Activated naive CD4-positive, alpha-beta T cell treated with anti-CD3 and anti-CD28 coated beads, Interleukin-2, amount 50 U/mL, for 24 hours (primary cell): ENCODE measurements around the gene SREBF2.

Source experiments
- H3K27ac Mint-ChIP-seq: one replicate; pipeline ENCODE4 v1.8.0; 2021; ENCODE audit warnings: mild to moderate bottlenecking, mixed read lengths
- H3K27me3 Mint-ChIP-seq: one replicate; pipeline ENCODE4 v1.8.0; 2021; ENCODE audit warnings: mixed read lengths
- H3K36me3 Mint-ChIP-seq: one replicate; pipeline ENCODE4 v1.8.0; 2021; ENCODE audit warnings: mixed read lengths
- H3K4me1 Mint-ChIP-seq: one replicate; pipeline ENCODE4 v1.8.0; 2021; ENCODE audit warnings: mixed read lengths
- H3K4me3 Mint-ChIP-seq: one replicate; pipeline ENCODE4 v1.8.0; 2021; ENCODE audit warnings: mild to moderate bottlenecking, mixed read lengths
- H3K9me3 Mint-ChIP-seq: one replicate; pipeline ENCODE4 v1.8.0; 2021; ENCODE audit warnings: mixed read lengths

The SREBF2 gene

DNA sequence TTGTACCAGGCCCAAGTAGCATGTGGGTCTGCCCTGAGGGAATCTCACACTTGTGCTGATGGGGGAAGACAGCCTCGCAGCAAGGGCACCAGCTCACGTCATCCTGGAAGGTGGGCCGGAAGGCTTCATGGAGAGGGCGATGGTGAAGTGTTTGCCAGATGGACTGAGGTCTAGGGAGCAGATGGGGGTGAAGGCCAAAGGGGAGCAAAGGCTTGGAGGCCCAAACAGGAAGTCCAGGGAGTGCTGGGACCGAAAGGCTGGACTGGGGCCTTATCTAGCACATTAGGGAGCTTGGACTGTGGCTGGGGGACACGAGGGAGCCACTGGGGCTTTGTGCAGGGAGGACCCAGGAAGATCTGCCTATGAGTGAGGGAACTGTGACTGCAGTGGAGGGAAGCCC is 94.9 kb downstream of the SREBF2 start:
- Mint-ChIP-seq H3K27ac (no peak overlapping the region), H3K4me1 (peaks cover 25% of the 10 kb centered on the region), H3K36me3 (no peaks in the 10 kb centered on the region), H3K27me3 (no peaks in the 10 kb centered on the region), H3K9me3 (no peaks in the 10 kb centered on the region), H3K4me3 (peak overlapping the region; percentile 68)

DNA sequence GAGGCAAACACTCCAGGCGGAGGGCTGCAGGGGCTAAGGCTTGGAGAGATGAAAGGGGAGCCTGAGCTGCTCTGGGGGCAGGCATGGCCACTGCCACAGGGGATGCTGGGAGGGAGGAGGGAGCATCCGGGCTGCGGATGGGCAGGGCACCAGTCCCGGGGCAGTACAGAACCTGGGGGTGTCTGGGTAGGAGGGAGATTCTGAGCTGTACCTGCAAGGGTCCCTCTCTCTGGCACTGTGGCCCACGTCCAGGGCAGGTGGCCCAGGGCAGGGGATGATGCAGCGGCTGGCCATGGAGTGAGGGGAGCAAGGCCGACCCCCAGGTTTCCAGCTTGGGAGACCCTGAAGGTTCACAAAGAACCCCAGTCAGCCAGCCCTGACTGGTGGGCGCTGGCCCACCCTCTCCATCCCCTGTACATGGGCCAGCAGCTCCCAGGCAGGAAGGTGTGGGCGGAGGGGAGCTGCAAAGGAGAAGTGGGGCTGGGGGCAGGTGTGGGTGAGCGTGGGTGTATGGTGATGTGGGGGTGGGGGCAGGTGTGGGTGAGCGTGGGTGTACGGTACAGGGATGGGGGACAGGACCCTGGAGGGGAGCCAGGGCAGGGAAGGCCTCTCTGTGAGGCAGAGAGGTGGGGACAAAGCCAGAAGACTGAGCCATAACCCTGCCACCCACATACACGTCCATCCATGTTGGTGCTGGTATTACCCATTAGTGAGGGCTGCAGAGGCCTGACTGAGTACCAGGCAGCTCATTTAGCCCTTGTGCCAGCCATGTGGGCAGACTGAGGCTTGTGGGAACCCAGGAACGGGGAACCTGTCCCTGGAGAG is 95.9 kb downstream of the SREBF2 start:
- no peaks in the 10 kb centered on the region for H3K36me3 Mint-ChIP-seq
- no peaks in the 10 kb centered on the region for H3K27me3 Mint-ChIP-seq
- H3K9me3 Mint-ChIP-seq: no peaks in the 10 kb centered on the region
- H3K4me1 Mint-ChIP-seq: peaks cover 25% of the 10 kb centered on the region
- no peak overlapping the region for H3K4me3 Mint-ChIP-seq
- no peak overlapping the region for H3K27ac Mint-ChIP-seq

DNA sequence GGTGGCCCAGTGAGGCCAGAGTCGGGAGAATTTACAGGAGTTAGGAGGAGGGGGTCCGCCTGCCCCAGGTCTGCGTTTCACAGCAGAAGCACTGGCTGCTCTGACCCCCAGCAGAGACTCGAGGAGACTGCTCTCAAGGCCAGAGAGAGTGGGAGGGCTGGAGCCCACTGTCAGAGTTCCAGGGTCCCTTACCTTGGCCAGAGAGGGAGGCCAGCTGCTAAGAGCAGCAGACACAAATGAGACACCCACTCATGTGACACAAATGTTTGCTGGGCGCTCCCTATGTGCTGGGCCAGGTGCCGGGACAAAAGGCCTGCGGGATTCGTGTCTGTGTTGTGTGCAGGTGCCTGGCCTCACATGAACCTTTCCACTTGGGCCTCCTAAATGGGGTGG is 96.5 kb downstream of the SREBF2 start:
- H3K9me3 Mint-ChIP-seq: no peaks in the 10 kb centered on the region
- H3K4me1 Mint-ChIP-seq: peaks cover 25% of the 10 kb centered on the region
- no peak overlapping the region for H3K27ac Mint-ChIP-seq
- H3K36me3 Mint-ChIP-seq: no peaks in the 10 kb centered on the region
- H3K27me3 Mint-ChIP-seq: no peaks in the 10 kb centered on the region
- no peak overlapping the region for H3K4me3 Mint-ChIP-seq

DNA sequence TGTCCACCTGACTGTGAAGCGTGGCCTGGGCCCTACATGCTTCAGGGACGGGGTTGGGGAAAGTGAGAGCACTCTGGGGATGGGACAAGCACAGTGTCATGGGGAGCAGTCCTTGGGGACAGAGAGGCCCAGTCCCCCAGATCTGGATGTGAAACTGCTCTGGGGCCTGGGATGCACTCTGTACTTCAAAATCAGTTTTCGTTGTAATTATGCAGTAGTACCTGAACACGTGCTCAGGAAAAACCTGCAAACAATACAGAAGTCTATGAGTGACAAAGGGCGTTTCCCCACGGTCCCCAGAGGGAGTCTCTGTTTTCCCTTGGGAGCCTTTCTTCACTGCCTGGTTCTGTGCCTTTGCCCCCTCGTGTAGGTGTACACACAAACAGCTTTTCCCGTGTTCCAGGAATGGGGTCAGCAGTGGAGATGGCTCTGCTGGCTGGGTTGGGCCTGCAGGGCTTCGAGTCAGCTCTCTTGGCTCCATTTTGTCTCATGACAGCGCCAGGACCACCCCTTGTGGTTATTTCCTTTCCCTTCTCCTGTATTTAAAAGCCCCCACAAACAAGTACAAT is 98.9 kb downstream of the SREBF2 start:
- Mint-ChIP-seq H3K4me1 (peaks cover 16% of the 10 kb centered on the region), H3K27ac (no peak overlapping the region), H3K9me3 (no peaks in the 10 kb centered on the region), H3K36me3 (no peaks in the 10 kb centered on the region), H3K4me3 (no peak overlapping the region), H3K27me3 (no peaks in the 10 kb centered on the region)

DNA sequence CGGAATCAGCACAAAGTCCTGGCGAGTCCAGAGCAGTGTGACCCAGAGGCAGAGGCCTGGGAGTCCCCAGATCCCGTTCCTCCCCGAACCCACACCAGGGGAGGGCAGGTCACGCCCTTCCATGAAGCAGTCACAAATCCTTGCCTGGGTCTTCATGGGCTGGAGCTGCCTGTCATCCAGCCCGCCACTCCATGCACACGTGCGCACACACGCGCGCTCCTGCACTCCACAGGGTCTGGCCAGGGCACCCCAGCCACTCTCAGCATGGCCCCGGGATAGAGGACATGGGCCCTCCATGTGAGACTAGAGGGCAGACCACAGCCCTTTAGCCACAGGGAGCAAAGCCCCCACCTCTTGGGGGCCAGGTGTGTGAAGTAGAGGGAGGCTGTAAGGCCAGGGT is 99.4 kb downstream of the SREBF2 start:
- Mint-ChIP-seq H3K36me3 (no peaks in the 10 kb centered on the region), H3K4me3 (no peak overlapping the region), H3K9me3 (no peaks in the 10 kb centered on the region), H3K27ac (no peak overlapping the region), H3K27me3 (no peaks in the 10 kb centered on the region), H3K4me1 (peaks cover 16% of the 10 kb centered on the region)

DNA sequence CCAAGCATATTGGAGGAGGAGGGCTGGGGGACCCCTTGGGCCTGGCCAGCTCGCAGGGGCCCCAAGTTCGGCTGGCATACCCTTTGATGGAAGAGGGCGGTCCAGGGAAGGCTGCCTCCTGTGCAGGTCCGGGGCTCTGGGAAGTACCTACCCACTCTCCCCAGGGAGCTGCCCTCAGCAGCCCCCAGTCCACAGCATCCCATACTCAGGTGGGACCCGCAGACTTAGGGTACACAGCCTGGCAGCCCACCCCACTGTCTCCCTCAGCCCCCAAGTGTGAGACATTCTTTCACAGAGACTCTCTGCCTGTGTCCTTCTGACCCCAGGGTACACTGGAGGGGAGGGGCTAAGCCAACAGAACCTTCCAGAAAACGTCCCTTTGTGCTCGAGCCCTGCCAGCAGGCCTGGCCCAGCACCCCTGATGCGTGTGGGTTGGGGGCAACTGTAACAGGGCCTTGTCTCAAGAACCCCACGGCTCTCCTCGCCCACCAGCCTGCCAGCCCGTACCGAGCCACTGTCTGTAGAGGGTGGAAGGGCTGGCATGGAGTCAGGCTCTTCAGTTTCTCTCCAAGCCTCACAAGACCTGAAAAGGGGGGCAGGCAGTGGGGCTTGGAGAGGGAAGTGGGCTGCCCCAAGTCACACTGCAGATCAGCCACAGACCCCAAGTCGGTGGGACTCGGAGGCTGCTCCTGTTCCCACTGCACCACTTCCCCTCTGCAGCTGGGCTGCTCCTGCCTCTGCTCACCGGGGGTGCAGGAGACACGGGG is 100.7 kb downstream of the SREBF2 start:
- Mint-ChIP-seq H3K9me3 (no peaks in the 10 kb centered on the region), H3K36me3 (no peaks in the 10 kb centered on the region), H3K4me3 (no peak overlapping the region), H3K27ac (no peak overlapping the region), H3K27me3 (no peaks in the 10 kb centered on the region), H3K4me1 (peaks cover 8% of the 10 kb centered on the region)

DNA sequence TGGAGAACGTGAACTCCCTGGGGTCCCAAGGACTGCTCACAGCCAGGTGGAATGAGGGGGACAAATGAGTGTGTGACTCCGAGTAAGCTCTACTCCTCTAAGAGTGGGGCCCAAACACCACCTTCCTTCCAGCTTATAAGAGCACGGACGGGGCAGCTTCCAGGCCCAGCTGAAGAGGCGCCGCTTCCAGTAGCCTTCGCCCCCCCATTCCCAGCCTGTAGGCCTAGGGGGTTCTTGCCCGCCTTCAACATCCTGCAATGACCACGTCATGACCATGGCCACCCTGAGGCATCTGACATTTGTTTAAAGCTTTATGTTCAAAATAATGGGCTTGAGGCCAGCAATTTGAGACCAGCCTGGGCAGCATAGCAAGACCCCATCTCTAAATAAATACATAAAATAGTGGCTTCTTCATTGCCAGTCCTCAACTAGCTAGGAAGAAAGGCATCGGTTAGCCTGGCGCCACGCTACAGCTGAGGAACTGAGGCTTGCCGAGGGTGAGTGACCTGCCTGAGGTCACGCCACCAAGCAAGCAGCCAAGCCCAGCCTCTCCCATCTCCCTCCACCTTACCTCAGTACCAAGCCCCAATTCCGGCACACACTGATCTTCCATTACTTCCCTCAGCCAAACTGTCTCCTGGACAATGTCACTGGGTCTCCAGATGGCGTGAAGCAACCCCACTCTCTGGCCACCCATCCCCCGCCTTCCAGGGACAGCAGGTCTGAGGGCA is 101.5 kb downstream of the SREBF2 start:
- H3K4me3 Mint-ChIP-seq: no peak overlapping the region
- H3K27ac Mint-ChIP-seq: peak overlapping the region; percentile 41
- H3K4me1 Mint-ChIP-seq: peaks cover 8% of the 10 kb centered on the region
- no peaks in the 10 kb centered on the region for H3K36me3 Mint-ChIP-seq
- H3K9me3 Mint-ChIP-seq: no peaks in the 10 kb centered on the region
- H3K27me3 Mint-ChIP-seq: no peaks in the 10 kb centered on the region

DNA sequence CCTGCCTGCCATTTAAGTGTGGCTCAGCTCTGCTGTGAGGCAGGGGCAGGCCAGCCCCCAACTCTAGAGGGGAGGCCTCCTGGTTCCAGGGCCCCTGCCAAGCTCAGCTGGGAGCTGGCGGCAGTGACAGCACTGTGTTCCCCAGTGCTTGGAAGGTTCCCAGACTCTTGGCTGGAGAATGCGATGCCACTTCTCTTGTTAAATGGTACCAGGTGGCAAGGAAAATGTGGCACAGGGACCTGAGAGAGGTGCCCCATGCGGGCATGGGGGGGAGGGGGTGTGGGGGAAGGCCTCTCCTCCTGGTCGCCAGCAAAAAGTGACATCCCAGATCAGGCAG is 102.1 kb downstream of the SREBF2 start:
- H3K9me3 Mint-ChIP-seq: no peaks in the 10 kb centered on the region
- no peaks in the 10 kb centered on the region for H3K36me3 Mint-ChIP-seq
- H3K27ac Mint-ChIP-seq: no peak overlapping the region
- no peaks in the 10 kb centered on the region for H3K27me3 Mint-ChIP-seq
- peaks cover 13% of the 10 kb centered on the region for H3K4me1 Mint-ChIP-seq
- no peak overlapping the region for H3K4me3 Mint-ChIP-seq

DNA sequence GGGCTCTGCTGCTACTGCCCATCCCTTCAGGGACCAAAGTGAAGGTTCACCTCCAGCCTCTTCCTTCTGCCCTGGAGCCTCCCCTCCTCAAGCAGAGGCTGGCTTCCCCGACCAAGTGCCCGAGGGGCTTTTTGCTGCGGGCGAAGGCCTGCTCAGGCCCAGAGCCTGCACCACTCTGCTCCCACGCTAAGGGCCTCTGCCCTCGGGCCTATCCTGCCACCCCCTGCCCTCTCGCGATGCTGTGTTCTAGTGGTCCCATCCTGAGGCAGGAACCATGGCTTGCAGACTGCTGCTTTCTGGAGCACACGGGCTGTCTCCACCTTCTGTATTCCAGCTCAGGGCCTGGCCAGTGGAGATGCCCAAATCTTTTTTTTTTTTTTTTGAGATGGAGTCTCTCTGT is 102.6 kb downstream of the SREBF2 start:
- Mint-ChIP-seq H3K4me1 (peaks cover 18% of the 10 kb centered on the region), H3K9me3 (no peaks in the 10 kb centered on the region), H3K36me3 (no peaks in the 10 kb centered on the region), H3K4me3 (no peak overlapping the region), H3K27me3 (no peaks in the 10 kb centered on the region), H3K27ac (no peak overlapping the region)

DNA sequence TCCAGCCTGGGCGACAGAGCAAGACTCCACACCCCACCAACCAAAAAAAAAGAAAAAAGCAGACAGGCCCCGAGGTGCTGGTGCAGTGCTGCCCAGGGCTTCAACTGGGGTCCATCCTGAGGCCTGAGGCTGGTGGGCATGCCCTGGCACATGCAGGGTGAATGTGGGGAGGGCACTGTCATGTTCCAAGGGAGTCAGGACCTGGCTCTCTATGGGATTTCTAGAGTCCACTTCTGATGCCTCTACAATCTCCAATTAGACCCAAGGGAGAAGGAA is 103.9 kb downstream of the SREBF2 start:
- Mint-ChIP-seq H3K4me3 (no peak overlapping the region), H3K27ac (no peak overlapping the region), H3K9me3 (no peaks in the 10 kb centered on the region), H3K27me3 (no peaks in the 10 kb centered on the region), H3K4me1 (peaks cover 30% of the 10 kb centered on the region), H3K36me3 (no peaks in the 10 kb centered on the region)

DNA sequence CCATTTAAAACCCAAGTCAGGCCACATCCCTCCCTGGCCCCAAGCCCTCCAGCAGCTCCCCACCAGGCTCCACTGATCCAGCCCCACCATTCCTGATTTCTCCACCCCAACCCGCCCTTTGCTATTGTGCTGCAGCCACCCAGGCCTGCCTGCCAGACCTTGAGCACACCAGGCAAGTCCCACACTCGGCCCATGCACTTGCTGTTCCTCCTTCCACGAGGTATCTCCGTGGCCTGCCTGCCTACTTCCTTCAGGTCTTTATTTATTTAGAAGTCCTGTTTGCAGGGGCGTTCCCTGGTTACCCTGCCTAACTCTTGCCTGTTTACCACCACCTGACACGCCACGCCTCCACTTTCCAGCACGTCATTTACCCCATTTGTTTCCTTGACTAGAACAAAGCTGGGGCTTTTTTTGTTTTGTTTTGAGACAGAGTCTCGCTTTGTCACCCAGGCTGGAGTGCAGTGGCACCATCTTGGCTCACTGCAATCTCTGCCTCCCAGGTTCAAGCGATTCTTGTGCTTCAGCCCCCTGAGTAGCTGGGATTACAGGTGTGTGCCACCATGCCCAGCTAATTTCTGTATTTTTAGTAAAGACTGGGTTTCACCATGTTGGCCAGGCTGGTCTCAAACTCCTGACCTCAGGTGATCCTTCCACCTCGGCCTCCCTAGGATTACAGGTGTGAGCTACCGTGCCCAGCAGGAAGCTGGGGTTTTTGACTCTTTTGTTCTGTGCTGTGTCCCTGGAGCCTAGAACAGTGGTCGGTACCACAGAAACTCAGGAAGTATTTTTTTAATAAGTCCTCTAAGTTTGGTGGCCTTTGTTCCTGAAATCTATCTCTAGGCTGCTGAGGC is 107.3 kb downstream of the SREBF2 start:
- H3K9me3 Mint-ChIP-seq: no peaks in the 10 kb centered on the region
- H3K4me1 Mint-ChIP-seq: peaks cover 34% of the 10 kb centered on the region
- peak overlapping the region; percentile 79 for H3K4me3 Mint-ChIP-seq
- H3K27ac Mint-ChIP-seq: peak overlapping the region; percentile 98
- no peaks in the 10 kb centered on the region for H3K27me3 Mint-ChIP-seq
- H3K36me3 Mint-ChIP-seq: peaks cover 1% of the 10 kb centered on the region

DNA sequence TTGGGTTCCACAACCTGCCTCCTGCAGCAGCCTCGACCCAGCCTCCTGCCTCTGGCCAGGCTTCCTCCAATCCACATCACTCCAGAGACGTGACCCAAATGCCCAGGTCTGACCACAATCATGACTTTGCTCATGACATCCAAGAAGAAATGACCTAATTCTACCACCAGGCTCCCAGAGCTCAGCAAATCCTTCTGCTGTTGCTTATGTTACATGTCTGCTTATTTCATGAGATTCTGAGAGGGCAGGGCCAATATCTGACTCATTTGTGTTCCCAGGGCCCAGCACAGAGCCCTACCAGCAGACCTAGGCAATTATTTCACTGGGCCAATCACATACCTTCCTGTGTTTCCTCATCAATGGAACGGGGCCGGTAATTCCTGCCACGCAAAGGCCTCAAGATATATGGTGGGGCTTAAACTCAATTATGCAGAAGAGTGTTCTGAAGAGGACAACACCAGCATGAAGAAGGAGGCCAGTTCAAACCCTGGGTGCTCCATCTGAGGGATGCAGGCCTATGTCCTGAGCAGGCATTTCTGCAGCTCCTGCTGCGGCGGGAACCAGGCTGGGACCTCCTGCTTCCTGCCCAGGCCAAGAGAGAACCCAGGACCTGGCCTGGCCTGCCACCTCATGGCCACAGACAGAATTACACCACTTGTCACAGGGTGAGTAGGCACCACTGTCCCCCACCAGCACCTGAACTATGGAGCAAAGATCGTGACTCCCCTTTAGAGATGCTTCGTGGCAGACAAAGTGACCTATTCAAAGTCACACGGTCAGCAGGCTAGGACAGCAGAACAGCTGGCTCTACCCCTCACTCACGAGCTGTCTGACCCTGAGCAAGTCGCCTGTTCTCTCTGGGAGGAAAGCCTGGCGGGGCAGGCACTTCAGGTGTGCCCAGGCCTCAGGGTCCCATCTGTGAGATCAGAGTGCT is 108.2 kb downstream of the SREBF2 start:
- Mint-ChIP-seq H3K9me3 (no peaks in the 10 kb centered on the region), H3K4me1 (peaks cover 37% of the 10 kb centered on the region), H3K27ac (peak overlapping the region; percentile 98), H3K4me3 (peak overlapping the region; percentile 50), H3K27me3 (no peaks in the 10 kb centered on the region), H3K36me3 (peaks cover 3% of the 10 kb centered on the region)

DNA sequence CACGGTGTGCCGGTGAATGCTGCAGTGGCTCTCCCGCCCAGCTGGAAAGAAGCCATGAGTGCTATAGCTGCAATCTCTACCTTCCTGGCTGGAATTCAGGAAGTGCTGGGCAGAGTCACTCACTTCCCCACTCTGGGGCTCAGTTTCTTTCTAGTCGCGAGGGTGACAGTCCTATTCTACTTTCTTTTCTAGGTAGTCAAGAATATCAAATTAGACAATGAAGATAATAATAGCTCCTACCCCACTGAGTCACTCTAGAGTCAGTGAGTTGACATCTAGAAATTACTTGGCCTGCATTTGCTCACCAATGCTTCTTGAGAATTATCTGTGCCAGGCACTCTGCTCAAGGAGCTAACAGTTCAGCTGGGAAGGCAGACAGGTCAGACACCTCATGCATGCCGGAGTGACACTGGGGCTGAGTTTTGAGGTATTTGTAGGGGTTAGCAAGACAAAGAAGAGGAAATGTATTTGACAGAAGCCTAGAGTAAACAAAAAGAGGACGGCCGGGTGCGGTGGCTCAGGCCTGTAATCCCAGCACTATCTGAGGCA is 110.8 kb downstream of the SREBF2 start:
- Mint-ChIP-seq H3K9me3 (no peaks in the 10 kb centered on the region), H3K4me1 (peaks cover 34% of the 10 kb centered on the region), H3K27ac (peak overlapping the region; percentile 33), H3K36me3 (peaks cover 3% of the 10 kb centered on the region), H3K4me3 (peak overlapping the region; percentile 66), H3K27me3 (no peaks in the 10 kb centered on the region)
